ENCODE measurements around the gene BUD31.

The BUD31 gene

DNA sequence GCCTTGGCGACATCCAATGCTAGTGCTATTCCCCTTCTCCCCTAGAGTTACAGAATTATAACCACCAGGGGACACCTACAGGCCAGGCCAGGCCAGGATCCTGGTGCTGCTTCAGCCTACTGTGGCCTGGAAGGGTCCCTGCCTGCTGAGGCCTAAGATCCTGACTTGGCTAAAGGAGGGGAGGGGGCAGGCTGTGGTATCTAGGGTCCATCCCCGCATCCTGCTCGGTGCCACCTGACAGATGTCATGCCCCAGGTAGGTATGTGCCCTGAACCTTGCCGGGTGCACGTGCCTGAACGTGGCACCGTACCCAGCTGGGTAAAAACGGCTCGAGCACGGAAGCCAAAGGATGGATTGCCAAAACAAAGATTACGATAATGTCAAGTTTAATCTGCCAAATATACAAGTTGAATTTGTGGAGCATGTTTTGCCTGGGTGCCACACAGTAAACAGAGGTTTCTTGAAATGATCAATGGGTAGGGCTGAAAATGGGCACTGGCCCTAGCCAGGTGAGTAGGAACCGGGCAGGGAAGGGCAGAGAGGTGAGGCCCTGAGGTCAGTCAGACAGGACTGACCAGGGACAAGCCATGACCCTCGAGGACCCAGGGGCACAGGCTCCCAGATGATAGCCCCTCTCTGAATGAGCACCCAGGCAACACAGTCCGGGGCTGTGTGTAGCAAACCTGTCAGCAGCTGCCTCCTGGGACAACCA, 13.0 kb upstream of the BUD31 start:
- no peak overlapping the region for H3K27ac ChIP-seq
- H3K4me1 ChIP-seq (ENCODE audit: low read depth, poor library complexity, severe bottlenecking), result peaks cover 23% of the 10 kb centered on the region
- no peaks in the 10 kb centered on the region for H3K36me3 ChIP-seq (ENCODE audit: insufficient read depth)
- H3K4me2 ChIP-seq, result no peak overlapping the region
- no peak overlapping the region for H3K4me3 ChIP-seq (IDR thresholded peaks at IDR 0.05; ENCODE audit: insufficient read depth, low read depth, low read length)
- H3K27me3 ChIP-seq (ENCODE audit: insufficient read depth, low read depth), result no peaks in the 10 kb centered on the region
- H4K20me1 ChIP-seq (ENCODE audit: insufficient read depth), result 0 out of 2 replicates have a peak, but pooled peaks cover 3% of the 10 kb centered on the region
- TF ChIP-seq, protein P1, sequence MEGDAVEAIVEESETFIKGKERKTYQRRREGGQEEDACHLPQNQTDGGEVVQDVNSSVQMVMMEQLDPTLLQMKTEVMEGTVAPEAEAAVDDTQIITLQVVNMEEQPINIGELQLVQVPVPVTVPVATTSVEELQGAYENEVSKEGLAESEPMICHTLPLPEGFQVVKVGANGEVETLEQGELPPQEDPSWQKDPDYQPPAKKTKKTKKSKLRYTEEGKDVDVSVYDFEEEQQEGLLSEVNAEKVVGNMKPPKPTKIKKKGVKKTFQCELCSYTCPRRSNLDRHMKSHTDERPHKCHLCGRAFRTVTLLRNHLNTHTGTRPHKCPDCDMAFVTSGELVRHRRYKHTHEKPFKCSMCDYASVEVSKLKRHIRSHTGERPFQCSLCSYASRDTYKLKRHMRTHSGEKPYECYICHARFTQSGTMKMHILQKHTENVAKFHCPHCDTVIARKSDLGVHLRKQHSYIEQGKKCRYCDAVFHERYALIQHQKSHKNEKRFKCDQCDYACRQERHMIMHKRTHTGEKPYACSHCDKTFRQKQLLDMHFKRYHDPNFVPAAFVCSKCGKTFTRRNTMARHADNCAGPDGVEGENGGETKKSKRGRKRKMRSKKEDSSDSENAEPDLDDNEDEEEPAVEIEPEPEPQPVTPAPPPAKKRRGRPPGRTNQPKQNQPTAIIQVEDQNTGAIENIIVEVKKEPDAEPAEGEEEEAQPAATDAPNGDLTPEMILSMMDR (conservative IDR thresholded peaks at IDR 0.05; ENCODE audit: low read depth, low read length), result no peak
- H3K79me2 ChIP-seq (ENCODE audit: insufficient read depth, low read depth), result no peaks in the 10 kb centered on the region; the same call in 1 of the 2 replicates
- no peak overlapping the region for H2AFZ ChIP-seq (ENCODE audit: low read depth)
- H3K9ac ChIP-seq, result no peak overlapping the region

DNA sequence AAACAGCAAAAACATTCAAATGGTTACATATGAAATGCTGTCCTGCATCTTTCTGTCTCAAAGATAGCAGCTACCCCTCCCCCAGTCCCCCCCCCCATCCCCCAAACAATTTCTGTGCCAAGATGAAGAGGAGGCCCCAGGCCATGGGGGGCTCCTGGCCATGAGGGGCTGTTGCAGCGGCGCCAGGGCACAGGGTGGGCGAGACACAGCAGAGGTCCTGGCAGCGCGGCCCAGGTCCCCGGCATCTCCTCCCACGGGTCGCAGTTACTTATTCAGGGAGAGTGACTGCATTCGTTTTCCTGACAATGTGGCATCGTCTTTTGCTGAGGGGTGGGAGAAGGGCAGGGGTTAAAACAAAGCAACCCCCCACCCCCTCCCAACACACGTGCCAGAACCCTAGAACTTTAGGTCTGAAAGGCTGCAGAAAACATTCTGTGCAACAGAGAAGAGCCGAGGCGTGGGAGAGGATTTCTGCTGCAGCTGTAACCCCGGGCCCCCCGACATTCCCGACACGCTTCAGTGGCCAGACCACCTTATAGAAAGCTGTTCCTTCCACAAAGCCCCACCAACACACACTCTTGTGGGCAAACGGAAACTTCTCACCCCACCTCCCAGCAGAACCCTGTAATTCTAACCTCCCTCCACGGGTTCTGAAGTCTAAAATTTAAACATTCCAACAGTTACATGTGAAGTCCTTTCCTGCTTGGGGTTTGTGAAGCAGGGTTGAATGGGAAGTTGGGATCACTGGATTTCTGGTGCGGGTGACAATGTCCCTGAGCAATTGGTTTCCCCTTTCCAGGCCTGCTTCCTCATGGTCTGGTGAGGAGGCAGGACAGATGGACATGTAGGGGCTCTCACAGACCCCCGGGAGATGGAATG, 12.1 kb upstream of the BUD31 start:
- H2AFZ ChIP-seq (ENCODE audit: low read depth), result no peak overlapping the region
- no peaks in the 10 kb centered on the region; the same call in 1 of the 2 replicates for H3K79me2 ChIP-seq (ENCODE audit: insufficient read depth, low read depth)
- 0 out of 2 replicates have a peak, but pooled peaks cover 3% of the 10 kb centered on the region for H4K20me1 ChIP-seq (ENCODE audit: insufficient read depth)
- no peaks in the 10 kb centered on the region for H3K27me3 ChIP-seq (ENCODE audit: insufficient read depth, low read depth)
- H3K4me1 ChIP-seq (ENCODE audit: low read depth, poor library complexity, severe bottlenecking), result peaks cover 20% of the 10 kb centered on the region
- H3K4me3 ChIP-seq (IDR thresholded peaks at IDR 0.05; ENCODE audit: insufficient read depth, low read depth, low read length), result no peak overlapping the region
- H3K9ac ChIP-seq, result no peak overlapping the region
- H3K27ac ChIP-seq, result no peak overlapping the region
- H3K36me3 ChIP-seq (ENCODE audit: insufficient read depth), result peaks cover 7% of the 10 kb centered on the region; the same call in 1 of the 2 replicates
- TF ChIP-seq, protein P1 (conservative IDR thresholded peaks at IDR 0.05; ENCODE audit: low read depth, low read length), result no peak
- no peak overlapping the region for H3K4me2 ChIP-seq

DNA sequence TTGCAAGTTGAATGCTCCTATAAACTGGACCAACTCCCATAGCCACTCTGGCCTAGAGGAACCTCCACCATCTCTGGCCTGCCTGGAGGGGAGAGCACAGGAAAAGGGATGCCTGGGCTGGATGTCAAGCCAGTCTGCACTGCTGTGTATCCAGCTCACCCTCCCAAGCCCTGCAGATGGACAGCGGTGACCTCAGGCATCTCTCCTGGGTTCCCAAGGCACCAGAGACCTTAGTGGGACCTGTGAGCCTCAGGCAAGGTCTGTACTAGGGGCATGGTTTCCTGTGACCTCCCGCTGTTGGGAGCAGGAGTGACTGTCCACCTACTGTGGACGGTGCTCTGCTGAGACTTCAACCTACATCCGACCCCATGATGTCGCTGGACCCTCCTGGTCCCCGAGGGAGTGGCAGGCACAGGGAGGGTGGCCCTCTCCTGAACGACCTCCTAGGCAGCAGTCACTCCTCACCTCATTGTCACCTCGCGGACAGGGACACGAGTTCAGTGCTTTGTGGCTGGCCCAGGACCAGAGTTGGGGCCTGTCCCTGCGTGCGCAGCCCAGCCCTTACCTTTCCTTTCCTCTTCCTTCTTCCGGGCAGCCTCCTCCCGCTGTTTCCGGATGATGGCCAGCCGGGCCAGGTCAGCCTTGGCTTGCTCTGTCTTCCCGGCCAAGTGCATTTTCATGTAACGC, 11.3 kb upstream of the BUD31 start:
- peaks cover 12% of the 10 kb centered on the region for H3K4me1 ChIP-seq (ENCODE audit: low read depth, poor library complexity, severe bottlenecking)
- no peak overlapping the region for H3K4me2 ChIP-seq
- H3K4me3 ChIP-seq (IDR thresholded peaks at IDR 0.05; ENCODE audit: insufficient read depth, low read depth, low read length), result no peak overlapping the region
- H3K27me3 ChIP-seq (ENCODE audit: insufficient read depth, low read depth), result no peaks in the 10 kb centered on the region
- 0 out of 2 replicates have a peak, but pooled peaks cover 3% of the 10 kb centered on the region for H4K20me1 ChIP-seq (ENCODE audit: insufficient read depth)
- H3K9ac ChIP-seq, result no peak overlapping the region
- no peak overlapping the region; the same call in 1 of the 2 replicates for H3K27ac ChIP-seq
- TF ChIP-seq, protein P1 (conservative IDR thresholded peaks at IDR 0.05; ENCODE audit: low read depth, low read length), result no peak
- H3K79me2 ChIP-seq (ENCODE audit: insufficient read depth, low read depth), result no peaks in the 10 kb centered on the region; the same call in 1 of the 2 replicates
- no peak overlapping the region for H2AFZ ChIP-seq (ENCODE audit: low read depth)
- peaks cover 8% of the 10 kb centered on the region; the same call in 1 of the 2 replicates for H3K36me3 ChIP-seq (ENCODE audit: insufficient read depth)

DNA sequence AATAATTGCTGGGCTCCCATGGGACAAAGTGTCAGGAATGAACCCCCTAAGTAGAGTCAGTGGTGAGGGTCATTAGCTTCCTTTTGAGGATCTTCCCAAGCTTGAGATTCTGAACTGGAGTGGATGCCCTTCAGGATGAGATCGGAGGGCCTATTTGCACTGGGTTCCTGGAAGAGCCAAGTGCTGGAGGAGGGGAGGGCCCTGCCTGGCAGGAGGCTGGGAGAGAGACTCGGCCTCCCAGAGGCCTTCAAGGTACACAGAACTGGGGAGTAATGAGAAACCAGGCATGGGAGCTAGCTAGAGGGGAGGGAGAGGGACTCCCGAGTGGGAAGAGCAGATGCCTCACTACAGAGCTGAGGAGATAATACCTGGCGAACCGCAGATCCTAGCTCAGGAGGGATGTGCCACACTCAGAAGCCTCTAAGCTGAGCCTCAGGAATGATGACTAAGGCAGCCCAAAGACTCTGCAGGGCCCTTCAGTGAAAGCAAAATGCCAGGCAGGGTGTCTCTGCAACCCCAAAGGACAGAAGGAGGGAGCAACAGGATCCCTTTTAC, 9.8 kb upstream of the BUD31 start:
- no peak overlapping the region for H3K4me2 ChIP-seq
- no peak overlapping the region for H3K4me3 ChIP-seq (IDR thresholded peaks at IDR 0.05; ENCODE audit: insufficient read depth, low read depth, low read length)
- no peaks in the 10 kb centered on the region for H3K4me1 ChIP-seq (ENCODE audit: low read depth, poor library complexity, severe bottlenecking)
- H3K9ac ChIP-seq, result no peak overlapping the region
- H2AFZ ChIP-seq (ENCODE audit: low read depth), result no peak overlapping the region
- TF ChIP-seq, protein P1 (conservative IDR thresholded peaks at IDR 0.05; ENCODE audit: low read depth, low read length), result no peak
- H4K20me1 ChIP-seq (ENCODE audit: insufficient read depth), result 0 out of 2 replicates have a peak, but pooled peaks cover 3% of the 10 kb centered on the region
- peaks cover 8% of the 10 kb centered on the region; the same call in 1 of the 2 replicates for H3K36me3 ChIP-seq (ENCODE audit: insufficient read depth)
- no peak overlapping the region; the same call in 1 of the 2 replicates for H3K27ac ChIP-seq
- H3K27me3 ChIP-seq (ENCODE audit: insufficient read depth, low read depth), result no peaks in the 10 kb centered on the region
- H3K79me2 ChIP-seq (ENCODE audit: insufficient read depth, low read depth), result peaks cover 4% of the 10 kb centered on the region; the same call in 1 of the 2 replicates

Data from KMS-11 (cell line).